DOHH2 (cell line): ENCODE measurements around the gene SARM1.
A peak's percentile ranks its signal among the peaks of the same experiment; 100 is the strongest.

Experiments
- H3F3A ChIP-seq: fragments of 200-600 bp; sonication (generic), shearing (Covaris generic); 2 replicates; pipeline ENCODE4 v1.6.0; 2016; ENCODE audit warnings: antibody characterized with exemption, mild to moderate bottlenecking; ENCODE audit not compliant: control insufficient read depth, insufficient read depth
- H3K27ac ChIP-seq: fragments of 200-600 bp; sonication (generic); 2 replicates; pipeline ENCODE4 v1.5.1; 2014; ENCODE audit warnings: low read depth, mild to moderate bottlenecking, low read length, moderate library complexity
- H3K27me3 ChIP-seq: fragments of 200-600 bp; sonication (generic); 2 replicates; pipeline ENCODE4 v1.6.1; 2014; ENCODE audit warnings: mild to moderate bottlenecking, low read length, mixed read lengths; ENCODE audit not compliant: control insufficient read depth
- H3K36me3 ChIP-seq: fragments of 200-600 bp; sonication (generic); 2 replicates; pipeline ENCODE4 v1.6.1; 2014; ENCODE audit warnings: mild to moderate bottlenecking, low read length, moderate library complexity, mixed read lengths; ENCODE audit not compliant: control insufficient read depth
- H3K4me1 ChIP-seq: fragments of 200-600 bp; sonication (generic); 2 replicates; pipeline ENCODE4 v1.6.1; 2014; ENCODE audit warnings: mild to moderate bottlenecking, low read length, mixed read lengths; ENCODE audit not compliant: control insufficient read depth
- H3K4me2 ChIP-seq: fragments of 200-600 bp; sonication (generic); 2 replicates; pipeline ENCODE4 v1.6.0; 2014; ENCODE audit warnings: mild to moderate bottlenecking, low read length, moderate library complexity
- H3K4me3 ChIP-seq: fragments of 200-600 bp; sonication (generic); 2 replicates; pipeline ENCODE4 v1.5.1; 2014; ENCODE audit warnings: mild to moderate bottlenecking, low read length, mixed read lengths
- H3K79me2 ChIP-seq: fragments of 200-600 bp; sonication (generic); 2 replicates; pipeline ENCODE4 v1.6.1; 2014; ENCODE audit warnings: mild to moderate bottlenecking, low read length, mixed read lengths; ENCODE audit not compliant: control insufficient read depth
- H3K9me2 ChIP-seq: fragments of 200-600 bp; sonication (generic); replicated peaks from 2 replicates; pipeline ENCODE4 v1.6.1; 2014; ENCODE audit warnings: mild to moderate bottlenecking, low read length, mixed read lengths; ENCODE audit not compliant: control insufficient read depth
- H3K9me3 ChIP-seq: fragments of 200-600 bp; sonication (generic); 2 replicates; pipeline ENCODE4 v1.6.1; 2014; ENCODE audit warnings: antibody characterized with exemption, low read length, mixed read lengths; ENCODE audit not compliant: control insufficient read depth, insufficient read depth
- H4K20me1 ChIP-seq: fragments of 200-600 bp; sonication (generic); 2 replicates; pipeline ENCODE4 v1.6.0; 2014; ENCODE audit warnings: low read depth, mild to moderate bottlenecking, antibody characterized with exemption, low read length, moderate library complexity; ENCODE audit not compliant: control insufficient read depth, insufficient read depth
- CTCF ChIP-seq: fragments of 200-600 bp; sonication (generic); IDR thresholded peaks from one replicate; pipeline ENCODE4 v1.5.1; 2014; ENCODE audit warnings: antibody characterized with exemption, mild to moderate bottlenecking, low read depth, low read length; ENCODE audit not compliant: poor library complexity, severe bottlenecking
- EZH2phosphoT487 ChIP-seq: fragments of 200-600 bp; sonication (generic); IDR thresholded peaks from 2 replicates; pipeline ENCODE4 v1.6.1; 2017; ENCODE audit warnings: borderline replicate concordance, mild to moderate bottlenecking, antibody characterized with exemption, low read length, moderate library complexity, mixed read lengths

The SARM1 gene

DNA sequence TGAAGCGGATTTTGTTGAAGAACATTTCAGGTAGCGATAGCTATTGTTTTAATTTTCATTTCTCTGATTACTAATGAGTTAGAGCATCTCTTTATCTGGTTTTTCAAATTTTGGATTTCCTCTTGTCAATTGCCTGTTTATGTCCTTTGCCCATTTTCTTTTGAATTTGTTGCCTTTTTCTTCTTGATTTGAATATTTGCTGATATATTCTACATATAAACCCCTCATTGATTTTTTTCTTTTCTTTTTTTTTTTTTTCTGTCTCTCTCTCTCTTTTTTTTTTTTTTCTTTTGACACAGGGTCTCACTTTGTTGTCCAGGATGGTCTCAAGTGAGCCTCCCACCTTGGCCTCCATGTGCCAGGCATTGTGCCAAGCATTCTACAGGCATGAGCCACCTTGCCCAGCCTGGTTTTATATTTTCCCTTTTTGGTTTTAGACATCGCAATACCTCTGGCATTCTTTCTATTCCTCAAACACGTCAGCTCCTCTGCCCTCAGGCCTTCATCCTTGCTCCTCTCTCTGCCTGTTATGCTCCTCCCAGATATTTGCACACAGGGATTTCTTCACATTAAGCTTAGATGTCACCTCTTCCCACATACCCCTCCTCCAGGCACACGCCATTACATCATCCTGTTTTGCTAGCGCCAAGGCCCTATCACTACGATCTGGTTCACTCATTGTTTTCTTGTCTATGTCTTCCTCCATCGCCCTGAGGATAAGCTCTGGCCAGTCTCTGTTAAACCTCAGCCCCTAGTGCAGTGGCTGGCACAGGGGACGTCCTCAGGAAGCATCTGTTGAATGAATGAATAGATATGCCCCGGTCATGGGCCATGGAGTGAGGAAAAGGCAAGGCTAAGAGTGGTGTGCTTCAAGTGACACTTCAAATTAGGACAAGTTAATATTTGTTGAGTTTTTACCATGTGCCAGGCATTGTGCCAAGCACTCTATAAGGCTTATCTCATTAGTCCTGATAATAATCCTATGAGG, 8.6 kb downstream of the SARM1 start:
- Histone ChIP-seq H3F3A (no peaks in the 10 kb centered on the region), H3K27me3 (no peaks in the 10 kb centered on the region), H4K20me1 (no peaks in the 10 kb centered on the region), H3K36me3 (no peaks in the 10 kb centered on the region), H3K4me1 (no peaks in the 10 kb centered on the region), H3K9me2 (no peaks in the 10 kb centered on the region), H3K4me2 (no peak overlapping the region), H3K9me3 (no peaks in the 10 kb centered on the region), H3K27ac (no peak overlapping the region), H3K4me3 (no peak overlapping the region), H3K79me2 (no peaks in the 10 kb centered on the region)
- TF ChIP-seq EZH2phosphoT487 (no peak), CTCF (no peak)

GRCh38 chr17:28381141-28381825, 9.8 kb downstream of the SARM1 start:
- H3F3A ChIP-seq: no peaks in the 10 kb centered on the region
- no peaks in the 10 kb centered on the region for H3K36me3 ChIP-seq
- H3K4me2 ChIP-seq: no peak overlapping the region
- H3K9me2 ChIP-seq: no peaks in the 10 kb centered on the region
- no peaks in the 10 kb centered on the region for H3K79me2 ChIP-seq
- no peaks in the 10 kb centered on the region for H3K27me3 ChIP-seq
- no peaks in the 10 kb centered on the region for H4K20me1 ChIP-seq
- H3K27ac ChIP-seq: no peak overlapping the region
- TF ChIP-seq EZH2phosphoT487 (no peak), CTCF (no peak)
- no peaks in the 10 kb centered on the region for H3K4me1 ChIP-seq
- H3K9me3 ChIP-seq: no peaks in the 10 kb centered on the region
- H3K4me3 ChIP-seq: no peak overlapping the region

GRCh38 chr17:28384281-28385036, 13.0 kb downstream of the SARM1 start:
- Histone ChIP-seq H3K27ac (no peak overlapping the region), H3K4me2 (peak overlapping the region; percentile 6), H3K79me2 (no peaks in the 10 kb centered on the region), H3K27me3 (no peaks in the 10 kb centered on the region), H3F3A (no peaks in the 10 kb centered on the region), H3K4me3 (no peak overlapping the region), H3K36me3 (peaks cover 2% of the 10 kb centered on the region; the same call in 1 of the 2 replicates), H3K9me2 (no peaks in the 10 kb centered on the region), H3K4me1 (no peaks in the 10 kb centered on the region), H3K9me3 (no peaks in the 10 kb centered on the region), H4K20me1 (no peaks in the 10 kb centered on the region)
- TF ChIP-seq EZH2phosphoT487 (no peak), CTCF (no peak)
